Smooth muscle cell (in vitro differentiated cells): ENCODE measurements around the gene GAB4. TPM values are rescaled to one million over a fixed set of nuclear protein-coding genes. Genes with fewer than 3 reads are reported as not detected.
"Not testable (repeated sequence)": the region's sequence is repeated elsewhere in the genome, so short reads cannot be mapped to it uniquely, and the experiment has no call there.

Experiments used
- DNase-seq: peaks from one replicate; lab custom pipeline; 2025; ENCODE audit not compliant: unreplicated experiment; lab: John Stamatoyannopoulos, UW
- H2AFZ ChIP-seq: fragments of 200-600 bp; sonication (generic); 2 replicates; pipeline ENCODE4 v1.6.0; 2016; ENCODE audit warnings: antibody characterized with exemption, low read depth, mild to moderate bottlenecking
- H3F3A ChIP-seq: fragments of 200-600 bp; sonication (generic); 2 replicates; pipeline ENCODE4 v1.6.0; 2017; ENCODE audit warnings: antibody characterized with exemption, low read depth
- H3K27ac ChIP-seq: fragments of 200-600 bp; sonication (generic); 2 replicates; pipeline ENCODE4 v1.5.1; 2016; ENCODE audit warnings: low read depth, mild to moderate bottlenecking
- H3K27me3 ChIP-seq: fragments of 200-600 bp; sonication (generic); 2 replicates; pipeline ENCODE4 v1.6.1; 2016; ENCODE audit warnings: low read depth, mild to moderate bottlenecking
- H3K36me3 ChIP-seq: fragments of 200-600 bp; sonication (generic); 2 replicates; pipeline ENCODE4 v1.5.1; 2016; ENCODE audit warnings: low read depth
- H3K4me1 ChIP-seq: fragments of 200-600 bp; sonication (generic); 2 replicates; pipeline ENCODE4 v1.5.1; 2016; ENCODE audit warnings: low read depth
- H3K4me2 ChIP-seq: fragments of 200-600 bp; sonication (generic); 2 replicates; pipeline ENCODE4 v1.6.0; 2016; ENCODE audit warnings: mild to moderate bottlenecking
- H3K4me3 ChIP-seq: fragments of 200-600 bp; sonication (generic); 2 replicates; pipeline ENCODE4 v1.5.1; 2016; ENCODE audit warnings: mild to moderate bottlenecking
- H3K79me2 ChIP-seq: fragments of 200-600 bp; sonication (generic); 2 replicates; pipeline ENCODE4 v1.6.0; 2016; ENCODE audit warnings: low read depth, mild to moderate bottlenecking
- H3K9ac ChIP-seq: fragments of 200-600 bp; sonication (generic); 2 replicates; pipeline ENCODE4 v1.6.0; 2016; ENCODE audit warnings: low read depth
- H3K9me3 ChIP-seq: fragments of 200-600 bp; sonication (generic); replicated peaks from 2 replicates; pipeline ENCODE4 v1.5.1; 2016; ENCODE audit warnings: low read depth
- H4K20me1 ChIP-seq: fragments of 200-600 bp; sonication (generic); 2 replicates; pipeline ENCODE4 v1.6.0; 2016; ENCODE audit warnings: low read depth
- WGBS: methylation state at CpG from one replicate; pipeline ENCODE4 v1.1.7; 2016; ENCODE audit warnings: low lambda C conversion rate; 5-methylcytosine and 5-hydroxymethylcytosine counted together
- polyA plus RNA-seq: library from polyadenylated mRNA; unstranded; fragments of >200 nt; fragmentation: Nextera tagmentation; extraction: Ambion mirVana; gene quantifications from 2 replicates; pipeline ENCODE4 v1.2.1, GENCODE V29; 2016
- total RNA-seq: library from RNA; depleted of rRNA; stranded (reverse); fragments of >200 nt; gene quantifications from 2 replicates; pipeline ENCODE4 v1.2.3, GENCODE V29; 2014
- TF ChIP-seq, protein P1 (sequence below): fragments of 200-600 bp; sonication (generic); IDR thresholded peaks from 2 replicates; pipeline ENCODE4 v1.5.1; 2017; ENCODE audit warnings: borderline replicate concordance, mild to moderate bottlenecking, antibody characterized with exemption; ENCODE audit not compliant: insufficient read depth, poor library complexity, severe bottlenecking

Gene GAB4
- total and polyA plus RNA-seq, 2 experiments from 2014 or later: not detected

DNA sequence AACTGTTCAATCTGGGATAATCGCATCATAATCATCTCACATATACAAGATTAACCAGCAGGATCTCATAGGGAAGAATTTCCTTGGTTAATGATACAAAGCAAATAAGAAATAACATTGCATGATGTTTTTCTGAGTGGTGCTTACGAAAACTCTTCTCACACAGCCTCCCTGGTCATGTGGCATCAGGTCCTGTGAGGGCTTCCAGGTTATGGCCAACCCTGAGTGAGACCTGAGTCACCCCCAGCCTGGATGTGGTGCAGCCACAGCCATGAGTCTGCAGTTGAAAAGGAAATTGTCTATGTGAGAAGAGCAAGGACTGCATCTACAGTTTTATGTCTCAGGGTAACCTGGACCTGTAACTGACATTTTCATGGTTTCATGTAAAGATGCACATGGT is 92.3 kb downstream of the GAB4 start:
- Histone ChIP-seq H3K79me2 (no peaks in the 10 kb centered on the region), H3K36me3 (no peaks in the 10 kb centered on the region), H3F3A (no peaks in the 10 kb centered on the region), H3K4me1 (no peaks in the 10 kb centered on the region), H4K20me1 (no peaks in the 10 kb centered on the region), H3K4me2 (no peak overlapping the region), H3K9me3 (no peaks in the 10 kb centered on the region), H2AFZ (no peak overlapping the region), H3K27ac (no peak overlapping the region), H3K4me3 (no peak overlapping the region), H3K27me3 (no peaks in the 10 kb centered on the region), H3K9ac (no peak overlapping the region)
- no peak for DNase-seq
- TF ChIP-seq, protein P1, sequence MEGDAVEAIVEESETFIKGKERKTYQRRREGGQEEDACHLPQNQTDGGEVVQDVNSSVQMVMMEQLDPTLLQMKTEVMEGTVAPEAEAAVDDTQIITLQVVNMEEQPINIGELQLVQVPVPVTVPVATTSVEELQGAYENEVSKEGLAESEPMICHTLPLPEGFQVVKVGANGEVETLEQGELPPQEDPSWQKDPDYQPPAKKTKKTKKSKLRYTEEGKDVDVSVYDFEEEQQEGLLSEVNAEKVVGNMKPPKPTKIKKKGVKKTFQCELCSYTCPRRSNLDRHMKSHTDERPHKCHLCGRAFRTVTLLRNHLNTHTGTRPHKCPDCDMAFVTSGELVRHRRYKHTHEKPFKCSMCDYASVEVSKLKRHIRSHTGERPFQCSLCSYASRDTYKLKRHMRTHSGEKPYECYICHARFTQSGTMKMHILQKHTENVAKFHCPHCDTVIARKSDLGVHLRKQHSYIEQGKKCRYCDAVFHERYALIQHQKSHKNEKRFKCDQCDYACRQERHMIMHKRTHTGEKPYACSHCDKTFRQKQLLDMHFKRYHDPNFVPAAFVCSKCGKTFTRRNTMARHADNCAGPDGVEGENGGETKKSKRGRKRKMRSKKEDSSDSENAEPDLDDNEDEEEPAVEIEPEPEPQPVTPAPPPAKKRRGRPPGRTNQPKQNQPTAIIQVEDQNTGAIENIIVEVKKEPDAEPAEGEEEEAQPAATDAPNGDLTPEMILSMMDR: no peak
- WGBS: 56% methylated on average over 2 of the region's 2 CpGs

- not testable (repeated sequence) for H3F3A ChIP-seq, H3K4me1 ChIP-seq, H3K4me2 ChIP-seq, H3K36me3 ChIP-seq, H3K9ac ChIP-seq, H4K20me1 ChIP-seq, H3K27me3 ChIP-seq, H2AFZ ChIP-seq, DNase-seq, H3K4me3 ChIP-seq, H3K79me2 ChIP-seq, H3K27ac ChIP-seq, H3K9me3 ChIP-seq
- WGBS: 83% methylated on average over 1 of the region's 1 CpG
Observed at GRCh38 chr22:16914911-16915310, 93.1 kb downstream of the GAB4 start.

GRCh38 chr22:16914006-16914405 is 94.0 kb downstream of the GAB4 start:
- H3K4me2 ChIP-seq: no peak overlapping the region
- no peak overlapping the region for H3K4me3 ChIP-seq
- no peaks in the 10 kb centered on the region for H3F3A ChIP-seq
- no peak overlapping the region for H3K27ac ChIP-seq
- no peaks in the 10 kb centered on the region for H3K79me2 ChIP-seq
- H4K20me1 ChIP-seq: no peaks in the 10 kb centered on the region
- no peak overlapping the region for H3K9ac ChIP-seq
- TF ChIP-seq, protein P1: no peak
- 55% methylated on average over 5 of the region's 5 CpGs for WGBS
- no peaks in the 10 kb centered on the region for H3K36me3 ChIP-seq
- H3K4me1 ChIP-seq: no peaks in the 10 kb centered on the region
- no peaks in the 10 kb centered on the region for H3K27me3 ChIP-seq
- H3K9me3 ChIP-seq: no peaks in the 10 kb centered on the region
- no peak overlapping the region for H2AFZ ChIP-seq
- no peak for DNase-seq

GRCh38 chr22:16912281-16912680 is 95.7 kb downstream of the GAB4 start:
- Histone ChIP-seq H3K9ac (no peak overlapping the region), H3K4me3 (no peak overlapping the region), H3F3A (no peaks in the 10 kb centered on the region), H3K27ac (no peak overlapping the region), H3K4me1 (no peaks in the 10 kb centered on the region), H3K27me3 (no peaks in the 10 kb centered on the region), H3K79me2 (no peaks in the 10 kb centered on the region), H4K20me1 (no peaks in the 10 kb centered on the region), H3K4me2 (no peak overlapping the region), H3K9me3 (no peaks in the 10 kb centered on the region), H2AFZ (no peak overlapping the region), H3K36me3 (no peaks in the 10 kb centered on the region)
- DNase-seq: no peak
- 70% methylated on average over 3 of the region's 3 CpGs for WGBS
- TF ChIP-seq, protein P1: no peak

Other genes with a start within 250 kb of the GAB4 start
- not detected in 2 replicates for gene XKR3, start 182.8 kb downstream of the GAB4 start, total RNA-seq
- gene XKR3, start 182.8 kb downstream of the GAB4 start, polyA plus RNA-seq: not detected in 2 replicates
- 3.4 and 6.4 TPM in 2 replicates for gene IL17RA, start 76.8 kb upstream of the GAB4 start, total RNA-seq
- gene IL17RA, start 76.8 kb upstream of the GAB4 start, polyA plus RNA-seq: 7.5 and 8.5 TPM in 2 replicates
- gene TMEM121B, start 113.1 kb upstream of the GAB4 start, total RNA-seq: 0.09 TPM in 1 of 2 replicates, not detected in the other
- 0.15 and 0.54 TPM in 2 replicates for gene TMEM121B, start 113.1 kb upstream of the GAB4 start, polyA plus RNA-seq
- gene HDHD5, start 151.1 kb upstream of the GAB4 start, total RNA-seq: 18.9 and 25.5 TPM in 2 replicates
- gene HDHD5, start 151.1 kb upstream of the GAB4 start, polyA plus RNA-seq: 52.1 and 53.5 TPM in 2 replicates
- 14.6 and 14.9 TPM in 2 replicates for gene ADA2, start 211.2 kb upstream of the GAB4 start, total RNA-seq
- 16.9 and 17.7 TPM in 2 replicates for gene ADA2, start 211.2 kb upstream of the GAB4 start, polyA plus RNA-seq